ENCODE results near the gene PAXIP1.

Gene PAXIP1

GRCh38 chr7:155001756-155002410, 1.0 kb downstream of the PAXIP1 start:
- Histone ChIP-seq H3K9ac (ENCODE audit: low read length) (peak overlapping the region; percentile 90), H3F3A (ENCODE audit: insufficient read depth) (peaks cover 16% of the 10 kb centered on the region), H4K20me1 (ENCODE audit: low read depth, low read length) (peaks cover 12% of the 10 kb centered on the region; the same call in 1 of the 2 replicates), H3K36me3 (ENCODE audit: low read length) (peaks cover 12% of the 10 kb centered on the region), H3K4me2 (ENCODE audit: low read depth, low read length, poor library complexity, severe bottlenecking) (peak overlapping the region; percentile 85), H3K4me3 (ENCODE audit: insufficient read depth, low read length, poor library complexity, severe bottlenecking) (peak overlapping the region; percentile 85), H3K27ac (ENCODE audit: low read depth, low read length) (peak overlapping the region; percentile 58), H3K27me3 (ENCODE audit: low read length) (no peaks in the 10 kb centered on the region), H3K9me2 (replicated peaks; ENCODE audit: insufficient read depth, low read length) (no peaks in the 10 kb centered on the region), H2AFZ (ENCODE audit: low read depth, low read length, severe bottlenecking) (peak overlapping the region; percentile 20), H3K79me2 (ENCODE audit: insufficient read depth, low read length) (peaks cover 58% of the 10 kb centered on the region), H3K9me3 (ENCODE audit: insufficient read depth, low read length) (no peaks in the 10 kb centered on the region)
- TF ChIP-seq CTCF (IDR thresholded peaks at IDR 0.05; ENCODE audit: insufficient read depth, low read length, poor library complexity, severe bottlenecking) = no peak
- TF ChIP-seq EZH2phosphoT487 (conservative IDR thresholded peaks at IDR 0.05; ENCODE audit: low read length) = no peak

GRCh38 chr7:155000795-155001194, 2.1 kb downstream of the PAXIP1 start:
- no peak overlapping the region for H3K9ac ChIP-seq (ENCODE audit: low read length)
- H3K4me3 ChIP-seq (ENCODE audit: insufficient read depth, low read length, poor library complexity, severe bottlenecking) = no peak overlapping the region
- no peak for TF ChIP-seq EZH2phosphoT487 (conservative IDR thresholded peaks at IDR 0.05; ENCODE audit: low read length)
- peak; percentile 48 for TF ChIP-seq CTCF (IDR thresholded peaks at IDR 0.05; ENCODE audit: insufficient read depth, low read length, poor library complexity, severe bottlenecking)
- no peaks in the 10 kb centered on the region for H3K27me3 ChIP-seq (ENCODE audit: low read length)
- H3K4me2 ChIP-seq (ENCODE audit: low read depth, low read length, poor library complexity, severe bottlenecking) = peak overlapping the region; percentile 85
- no peaks in the 10 kb centered on the region for H3K9me3 ChIP-seq (ENCODE audit: insufficient read depth, low read length)
- no peaks in the 10 kb centered on the region for H3K9me2 ChIP-seq (replicated peaks; ENCODE audit: insufficient read depth, low read length)
- H4K20me1 ChIP-seq (ENCODE audit: low read depth, low read length) = peaks cover 12% of the 10 kb centered on the region; the same call in 1 of the 2 replicates
- H3K79me2 ChIP-seq (ENCODE audit: insufficient read depth, low read length) = peaks cover 63% of the 10 kb centered on the region
- peaks cover 21% of the 10 kb centered on the region for H3K36me3 ChIP-seq (ENCODE audit: low read length)
- H3F3A ChIP-seq (ENCODE audit: insufficient read depth) = peaks cover 11% of the 10 kb centered on the region; the same call in 1 of the 2 replicates
- no peak overlapping the region for H2AFZ ChIP-seq (ENCODE audit: low read depth, low read length, severe bottlenecking)
- no peak overlapping the region for H3K27ac ChIP-seq (ENCODE audit: low read depth, low read length)

GRCh38 chr7:154998481-154998880, 4.4 kb downstream of the PAXIP1 start:
- no peak overlapping the region for H3K9ac ChIP-seq (ENCODE audit: low read length)
- no peak overlapping the region for H3K4me3 ChIP-seq (ENCODE audit: insufficient read depth, low read length, poor library complexity, severe bottlenecking)
- H3K27ac ChIP-seq (ENCODE audit: low read depth, low read length) = no peak overlapping the region
- H2AFZ ChIP-seq (ENCODE audit: low read depth, low read length, severe bottlenecking) = no peak overlapping the region
- H4K20me1 ChIP-seq (ENCODE audit: low read depth, low read length) = peaks cover 12% of the 10 kb centered on the region; the same call in 1 of the 2 replicates
- H3K36me3 ChIP-seq (ENCODE audit: low read length) = peaks cover 28% of the 10 kb centered on the region
- no peaks in the 10 kb centered on the region for H3K27me3 ChIP-seq (ENCODE audit: low read length)
- H3K79me2 ChIP-seq (ENCODE audit: insufficient read depth, low read length) = peaks cover 61% of the 10 kb centered on the region
- H3K9me3 ChIP-seq (ENCODE audit: insufficient read depth, low read length) = no peaks in the 10 kb centered on the region
- TF ChIP-seq EZH2phosphoT487 (conservative IDR thresholded peaks at IDR 0.05; ENCODE audit: low read length) (no peak), CTCF (IDR thresholded peaks at IDR 0.05; ENCODE audit: insufficient read depth, low read length, poor library complexity, severe bottlenecking) (no peak)
- H3K4me2 ChIP-seq (ENCODE audit: low read depth, low read length, poor library complexity, severe bottlenecking) = no peak overlapping the region
- H3F3A ChIP-seq (ENCODE audit: insufficient read depth) = no peaks in the 10 kb centered on the region
- no peaks in the 10 kb centered on the region for H3K9me2 ChIP-seq (replicated peaks; ENCODE audit: insufficient read depth, low read length)

Data from SU-DHL-6 (cell line).